Retinal pigment epithelial cell (primary cell): ENCODE measurements around the gene ABCB8.
A peak's percentile ranks its signal among the peaks of the same experiment; 100 is the strongest.
"Not testable (repeated sequence)": the region's sequence is repeated elsewhere in the genome, so short reads cannot be mapped to it uniquely, and the experiment has no call there.

ENCODE experiments used
- DNase-seq: peaks from one replicate; pipeline ENCODE4 v3.0.0-alpha.2; 2010; ENCODE audit warnings: low read depth
- H3K4me3 ChIP-seq: 2 replicates; pipeline ENCODE4 v1.5.1; 2011; ENCODE audit warnings: mild to moderate bottlenecking, low read length, control low read depth, moderate library complexity
- CTCF ChIP-seq: conservative IDR thresholded peaks from 2 replicates; pipeline ENCODE4 v1.5.1; 2011; ENCODE audit warnings: low read depth, low read length, control low read depth, inconsistent platforms

The ABCB8 gene

GRCh38 chr7:151019130-151019447 lies 9.2 kb upstream of the ABCB8 start:
- no peak for TF ChIP-seq CTCF
- DNase-seq, result no peak
- no peak overlapping the region for H3K4me3 ChIP-seq

GRCh38 chr7:151020231-151020630 lies 8.0 kb upstream of the ABCB8 start:
- no peak overlapping the region for H3K4me3 ChIP-seq
- TF ChIP-seq CTCF, result no peak
- no peak for DNase-seq

GRCh38 chr7:151023232-151023631 lies 5.0 kb upstream of the ABCB8 start:
- no peak for DNase-seq
- TF ChIP-seq CTCF, result no peak
- H3K4me3 ChIP-seq, result no peak overlapping the region

- H3K4me3 ChIP-seq, result no peak within 1 kb of the TSS
- TF ChIP-seq CTCF, result no peak
- no peak for DNase-seq
These were observed 3.7 kb upstream of the ABCB8 start, which contains the start of gene ATG9B for GRCh38 chr7:151024435-151025056. Gene ATG9B, minus strand, starts transcription at chr7:151024494. Its CDS starts 71 bp downstream, at chr7:151024423.

- H3K4me3 ChIP-seq, result no peak overlapping the region
- no peak for TF ChIP-seq CTCF
- DNase-seq, result no peak
These were observed 2.2 kb upstream of the ABCB8 start for GRCh38 chr7:151025924-151026671.

- DNase-seq, result peak; percentile 71
- peak overlapping the region; percentile 83 for H3K4me3 ChIP-seq
These were observed 1.2 kb upstream of the ABCB8 start for GRCh38 chr7:151026771-151027727.

- H3K4me3 ChIP-seq, result peak overlapping the region; percentile 83
- DNase-seq, result not testable (repeated sequence)
These were observed 521 bp upstream of the ABCB8 start for GRCh38 chr7:151027728-151028130.
